Measurements from ENCODE around the gene TTLL1. TPM values are rescaled to one million over a fixed set of nuclear protein-coding genes. Genes with fewer than 3 reads are reported as not detected.

The TTLL1 gene
- total and polyA plus RNA-seq, 9 of the 15 experiments (the other 6 are each of a cell fraction or from before 2014, with no cell fraction given), result 0.06 to 0.85 (median 0.17) TPM

DNA sequence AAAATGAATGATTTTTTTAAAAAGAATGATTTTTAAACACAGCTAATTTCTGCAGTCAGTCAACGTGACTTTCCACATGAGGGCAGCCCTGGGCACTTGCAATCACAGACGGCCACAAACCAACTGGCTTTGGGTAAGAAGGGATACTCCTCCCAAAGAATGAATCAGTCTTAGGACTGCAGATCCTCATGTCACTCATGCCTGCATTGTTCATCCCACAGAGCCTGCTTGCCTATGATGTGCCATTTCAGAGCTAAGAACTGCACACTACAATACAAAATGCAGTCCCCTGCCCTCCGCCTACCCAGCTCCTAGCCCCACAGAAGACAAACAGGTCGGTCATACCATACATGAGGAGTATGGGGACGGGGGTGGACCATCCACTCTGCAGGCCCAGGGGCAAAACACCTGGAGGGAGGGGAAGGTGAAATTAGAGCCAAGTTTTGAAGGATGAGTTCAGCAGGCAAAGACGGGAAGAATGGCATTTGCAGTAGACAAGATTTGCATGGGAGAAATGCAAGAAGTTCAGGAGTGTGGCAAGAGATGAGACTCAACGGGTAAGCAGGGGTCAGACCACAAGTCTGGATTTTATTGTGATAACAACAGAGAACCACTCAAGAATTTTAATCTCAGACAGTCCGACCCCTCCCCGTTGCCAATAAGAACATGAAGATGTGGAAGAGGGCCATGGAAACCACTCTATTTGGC is 98.9 kb downstream of the TTLL1 start:
- FAIRE-seq (no peak), DNase-seq (ENCODE audit: extremely low read depth in 1 of 4, low spot score in 3 of 4) (no peak), ATAC-seq (no peak)
- Histone ChIP-seq H3K36me3 (ENCODE audit: control insufficient read depth, insufficient read depth, low read length) (no peaks in the 10 kb centered on the region), H3K4me3 (no peak overlapping the region), H3K4me2 (ENCODE audit: insufficient read depth, low read length) (no peak overlapping the region), H3K9me3 (replicated peaks; ENCODE audit: control insufficient read depth, insufficient read depth, low read depth, low read length) (no peaks in the 10 kb centered on the region), H3K79me2 (ENCODE audit: control insufficient read depth, insufficient read depth, low read length) (peaks cover 35% of the 10 kb centered on the region), H2AFZ (ENCODE audit: low read depth, low read length) (no peak overlapping the region), H3K27me3 (ENCODE audit: control insufficient read depth in 2 of 2, insufficient read depth in 2 of 2, low read length in 2 of 2) (no peaks in the 10 kb centered on the region), H3K9ac (ENCODE audit: insufficient read depth in 1 of 2, low read depth in 2 of 2, low read length in 2 of 2) (no peak overlapping the region), H3K27ac (ENCODE audit: extremely low read depth, low read depth, low read length) (no peak overlapping the region), H3K9me1 (ENCODE audit: control insufficient read depth, insufficient read depth, low read length) (no peaks in the 10 kb centered on the region), H4K20me1 (replicated peaks; ENCODE audit: control insufficient read depth, insufficient read depth, low read length) (peaks cover 23% of the 10 kb centered on the region), H3K4me1 (replicated peaks in 1 of 2; ENCODE audit: control insufficient read depth in 2 of 2, insufficient read depth in 2 of 2, low read length in 2 of 2) (peaks cover 5 to 16% of the 10 kb centered on the region in 2 experiments; a peak in 3 of 5 replicates)
- no TSS peak for BruUV-seq (replicated peaks)
- 40% methylated on average over 5 of the region's 9 CpGs for WGBS (ENCODE audit: insufficient coverage, low coverage, missing lambda C conversion rate)
- intact Hi-C loops (cut with micrococcal nuclease), result no loop called here
- TF ChIP-seq ATF4 (CRISPR knock-in tag; IDR thresholded peaks at IDR 0.05), result no peak
- TF ChIP-seq MITF (IDR thresholded peaks at IDR 0.05), result no peak
- no peak for TF ChIP-seq ATF3 (IDR thresholded peaks at IDR 0.05)
- no peak for TF ChIP-seq ATF3 (CRISPR knock-in tag; conservative IDR thresholded peaks at IDR 0.05)
- no peak for TF ChIP-seq PTTG1 (tag; IDR thresholded peaks at IDR 0.05; ENCODE audit: low read depth)
- no peak for TF ChIP-seq FUS (optimal IDR thresholded peaks at IDR 0.05; ENCODE audit: low read depth, low read length)
- TF ChIP-seq, protein P1, sequence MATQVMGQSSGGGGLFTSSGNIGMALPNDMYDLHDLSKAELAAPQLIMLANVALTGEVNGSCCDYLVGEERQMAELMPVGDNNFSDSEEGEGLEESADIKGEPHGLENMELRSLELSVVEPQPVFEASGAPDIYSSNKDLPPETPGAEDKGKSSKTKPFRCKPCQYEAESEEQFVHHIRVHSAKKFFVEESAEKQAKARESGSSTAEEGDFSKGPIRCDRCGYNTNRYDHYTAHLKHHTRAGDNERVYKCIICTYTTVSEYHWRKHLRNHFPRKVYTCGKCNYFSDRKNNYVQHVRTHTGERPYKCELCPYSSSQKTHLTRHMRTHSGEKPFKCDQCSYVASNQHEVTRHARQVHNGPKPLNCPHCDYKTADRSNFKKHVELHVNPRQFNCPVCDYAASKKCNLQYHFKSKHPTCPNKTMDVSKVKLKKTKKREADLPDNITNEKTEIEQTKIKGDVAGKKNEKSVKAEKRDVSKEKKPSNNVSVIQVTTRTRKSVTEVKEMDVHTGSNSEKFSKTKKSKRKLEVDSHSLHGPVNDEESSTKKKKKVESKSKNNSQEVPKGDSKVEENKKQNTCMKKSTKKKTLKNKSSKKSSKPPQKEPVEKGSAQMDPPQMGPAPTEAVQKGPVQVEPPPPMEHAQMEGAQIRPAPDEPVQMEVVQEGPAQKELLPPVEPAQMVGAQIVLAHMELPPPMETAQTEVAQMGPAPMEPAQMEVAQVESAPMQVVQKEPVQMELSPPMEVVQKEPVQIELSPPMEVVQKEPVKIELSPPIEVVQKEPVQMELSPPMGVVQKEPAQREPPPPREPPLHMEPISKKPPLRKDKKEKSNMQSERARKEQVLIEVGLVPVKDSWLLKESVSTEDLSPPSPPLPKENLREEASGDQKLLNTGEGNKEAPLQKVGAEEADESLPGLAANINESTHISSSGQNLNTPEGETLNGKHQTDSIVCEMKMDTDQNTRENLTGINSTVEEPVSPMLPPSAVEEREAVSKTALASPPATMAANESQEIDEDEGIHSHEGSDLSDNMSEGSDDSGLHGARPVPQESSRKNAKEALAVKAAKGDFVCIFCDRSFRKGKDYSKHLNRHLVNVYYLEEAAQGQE (IDR thresholded peaks at IDR 0.05; ENCODE audit: borderline replicate concordance), result no peak
- TF ChIP-seq, protein P1 (CRISPR knock-in tag; IDR thresholded peaks at IDR 0.05; ENCODE audit: low read depth), result no peak
- no peak for TF ChIP-seq PREB (CRISPR knock-in tag; IDR thresholded peaks at IDR 0.05)
- ChIA-PET CTCF (ENCODE audit: low intra/inter-chr PET ratio) (no interaction called here), POLR2A (interaction anchor here (0.6 to 1.8 kb wide), 5 partner anchors 12 to 30 kb away, joined by 3 to 5 read pairs (median 4); no protein-coding TSS in a partner anchor)
- in situ Hi-C loops (cut with MboI), result no loop called here

Measured in K562 (cell line).